Astrocyte (in vitro differentiated cells and primary cell): ENCODE measurements around the gene PRORP. TPM values are rescaled to one million over a fixed set of nuclear protein-coding genes. Genes with fewer than 3 reads are reported as not detected.
A peak's percentile ranks its signal among the peaks of the same experiment; 100 is the strongest.

ENCODE experiments used
- DNase-seq: peaks from one replicate; pipeline ENCODE4 v3.0.0-alpha.2; 2010; ENCODE audit warnings: low read depth
- FAIRE-seq: peaks from 2 replicates; lab custom pipeline; 2011; peaks lifted over from hg19 to GRCh38; lab: Jason Lieb, UNC
- H2AFZ ChIP-seq: 2 replicates; pipeline ENCODE4 v1.6.0; 2012; ENCODE audit warnings: low read depth, low read length, inconsistent platforms
- H3K27ac ChIP-seq: 2 replicates; pipeline ENCODE4 v1.5.1; 2011; ENCODE audit warnings: low read depth, low read length, inconsistent platforms
- H3K27me3 ChIP-seq: 2 replicates; pipeline ENCODE4 v1.6.0; 2011; ENCODE audit warnings: low read length, inconsistent platforms; ENCODE audit not compliant: insufficient read depth
- H3K36me3 ChIP-seq: 2 replicates; pipeline ENCODE4 v1.5.1; 2011; ENCODE audit warnings: low read length, inconsistent platforms; ENCODE audit not compliant: insufficient read depth
- H3K4me1 ChIP-seq: 2 replicates; pipeline ENCODE4 v1.5.1; 2011; ENCODE audit warnings: low read length, inconsistent platforms; ENCODE audit not compliant: insufficient read depth
- H3K4me2 ChIP-seq: 2 replicates; pipeline ENCODE4 v1.6.0; 2012; ENCODE audit warnings: low read length, inconsistent platforms
- H3K4me3 ChIP-seq: 2 replicates; pipeline ENCODE4 v1.5.1; 2011; ENCODE audit warnings: low read depth, mild to moderate bottlenecking, low read length, inconsistent platforms; ENCODE audit not compliant: insufficient read depth
- H3K79me2 ChIP-seq: 2 replicates; pipeline ENCODE4 v1.6.0; 2012; ENCODE audit warnings: mild to moderate bottlenecking, low read length, inconsistent platforms; ENCODE audit not compliant: insufficient read depth
- H3K9ac ChIP-seq: 2 replicates; pipeline ENCODE4 v1.6.0; 2012; ENCODE audit warnings: mild to moderate bottlenecking, low read length, inconsistent platforms
- H3K9me3 ChIP-seq: 2 replicates; pipeline ENCODE4 v1.5.1; 2012; ENCODE audit warnings: low read depth, mild to moderate bottlenecking, low read length, inconsistent platforms; ENCODE audit not compliant: insufficient read depth
- H4K20me1 ChIP-seq: 2 replicates; pipeline ENCODE4 v1.6.0; 2012; ENCODE audit warnings: low read length, inconsistent platforms; ENCODE audit not compliant: insufficient read depth
- H3K27ac Mint-ChIP-seq: one replicate; pipeline ENCODE4 v1.8.0; 2021; ENCODE audit warnings: mild to moderate bottlenecking, mixed read lengths; ENCODE audit not compliant: unreplicated experiment
- H3K27me3 Mint-ChIP-seq: one replicate; pipeline ENCODE4 v1.8.0; 2021; ENCODE audit warnings: low read depth, mixed read lengths; ENCODE audit not compliant: unreplicated experiment
- H3K36me3 Mint-ChIP-seq: one replicate; pipeline ENCODE4 v1.8.0; 2021; ENCODE audit warnings: low read depth, mixed read lengths; ENCODE audit not compliant: unreplicated experiment
- H3K4me1 Mint-ChIP-seq: one replicate; pipeline ENCODE4 v1.8.0; 2021; ENCODE audit warnings: low read depth, mixed read lengths; ENCODE audit not compliant: unreplicated experiment
- H3K4me3 Mint-ChIP-seq: one replicate; pipeline ENCODE4 v1.8.0; 2021; ENCODE audit warnings: mild to moderate bottlenecking, moderate library complexity, mixed read lengths; ENCODE audit not compliant: unreplicated experiment
- H3K9me3 Mint-ChIP-seq: one replicate; pipeline ENCODE4 v1.8.0; 2021; ENCODE audit warnings: mild to moderate bottlenecking, mixed read lengths; ENCODE audit not compliant: unreplicated experiment
- EZH2 ChIP-seq: IDR thresholded peaks from 2 replicates; pipeline ENCODE4 v1.6.1; 2012; ENCODE audit warnings: mild to moderate bottlenecking, low read length, inconsistent platforms; ENCODE audit not compliant: insufficient read depth
- total RNA-seq: library from RNA; stranded (reverse); gene quantifications from 2 replicates; pipeline ENCODE4 v1.2.1, GENCODE V29; 2021
- TF ChIP-seq, protein P1 (sequence below): IDR thresholded peaks from 2 replicates; pipeline ENCODE4 v1.5.1; 2011; ENCODE audit warnings: low read depth, mild to moderate bottlenecking, inconsistent platforms, low read length, moderate library complexity; ENCODE audit not compliant: insufficient read depth

The PRORP gene
- total RNA-seq, 1 donor from 2014 or later, result 32.4 TPM

DNA sequence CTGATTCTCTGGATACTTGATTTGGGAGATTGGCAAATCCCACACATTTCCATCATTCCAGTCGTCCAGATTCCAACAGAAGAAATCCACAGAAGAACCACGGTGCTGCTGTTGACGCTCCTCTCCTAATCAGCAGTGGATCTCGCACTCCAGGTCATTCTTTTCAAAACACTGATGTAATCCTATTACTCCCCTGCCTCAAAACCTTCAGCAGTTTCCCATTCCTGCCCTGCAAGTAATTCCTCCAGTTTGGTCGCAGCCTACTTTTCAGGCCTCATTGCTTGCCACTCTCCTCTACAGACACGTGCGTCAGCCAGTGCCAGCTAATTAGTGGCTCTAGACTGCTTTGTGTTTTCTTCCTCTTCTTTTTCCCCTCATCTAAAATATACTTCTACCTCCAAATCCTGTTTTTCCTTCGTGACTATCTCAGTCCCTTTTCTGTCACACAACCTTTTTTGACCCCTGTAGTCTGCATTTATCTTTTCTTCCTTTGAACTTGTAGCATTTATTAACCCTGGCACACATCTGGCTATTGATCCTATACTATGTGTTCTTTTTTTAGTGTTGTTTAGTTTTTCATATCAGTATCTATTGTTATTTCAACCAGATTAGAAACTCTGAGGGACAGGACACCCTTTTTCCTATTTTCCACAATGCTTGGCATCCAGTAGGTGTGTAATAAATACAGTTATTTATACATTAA is 36.8 kb downstream of the PRORP start:
- H3K4me1 Mint-ChIP-seq, result peaks cover 36% of the 10 kb centered on the region
- DNase-seq, result peak; percentile 53

DNA sequence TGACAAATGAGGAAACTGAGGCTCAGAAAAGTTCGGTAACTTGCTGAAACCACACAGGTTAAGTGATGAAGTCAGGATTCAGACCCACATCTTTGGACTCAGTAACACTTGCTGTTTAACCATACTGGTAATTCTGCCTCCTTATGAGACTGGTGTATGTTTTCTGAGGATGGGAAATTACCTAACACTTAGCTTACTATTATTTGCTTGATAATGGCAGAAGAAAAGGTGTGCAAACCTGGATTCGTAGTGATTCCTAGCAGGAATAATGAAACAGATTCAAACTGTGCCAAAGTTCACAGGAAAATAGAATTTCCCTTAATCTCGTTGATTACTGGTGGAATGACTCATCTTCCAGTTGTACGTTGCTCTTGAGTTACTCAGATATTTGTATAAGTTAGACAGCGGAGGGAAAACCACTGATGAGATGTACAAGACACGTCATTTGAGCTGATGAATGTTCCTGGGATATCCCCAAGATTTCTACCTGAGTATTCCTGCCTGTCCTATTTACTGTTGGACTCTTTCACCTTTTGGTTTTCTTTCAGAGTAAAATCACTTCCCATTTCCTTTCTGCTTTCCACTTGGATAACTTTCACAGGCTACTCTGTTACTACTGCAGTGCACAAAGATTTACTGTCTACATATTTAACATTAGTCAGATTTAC is 37.5 kb downstream of the PRORP start:
- Mint-ChIP-seq H3K9me3 (peaks cover 2% of the 10 kb centered on the region), H3K4me3 (peak overlapping the region; percentile 55), H3K4me1 (peaks cover 36% of the 10 kb centered on the region), H3K27ac (peak overlapping the region; percentile 95), H3K27me3 (no peaks in the 10 kb centered on the region), H3K36me3 (peaks cover 2% of the 10 kb centered on the region)
- Histone ChIP-seq H3K4me2 (peak overlapping the region; percentile 76), H3K9me3 (no peaks in the 10 kb centered on the region), H3K27ac (peak overlapping the region; percentile 41), H3K9ac (peak overlapping the region; percentile 29), H3K4me3 (no peak overlapping the region), H3K36me3 (no peaks in the 10 kb centered on the region), H3K79me2 (no peaks in the 10 kb centered on the region), H3K27me3 (no peaks in the 10 kb centered on the region), H2AFZ (no peak overlapping the region), H3K4me1 (peaks cover 19% of the 10 kb centered on the region), H4K20me1 (peaks cover 20% of the 10 kb centered on the region)
- no peak for TF ChIP-seq EZH2
- TF ChIP-seq, protein P1, sequence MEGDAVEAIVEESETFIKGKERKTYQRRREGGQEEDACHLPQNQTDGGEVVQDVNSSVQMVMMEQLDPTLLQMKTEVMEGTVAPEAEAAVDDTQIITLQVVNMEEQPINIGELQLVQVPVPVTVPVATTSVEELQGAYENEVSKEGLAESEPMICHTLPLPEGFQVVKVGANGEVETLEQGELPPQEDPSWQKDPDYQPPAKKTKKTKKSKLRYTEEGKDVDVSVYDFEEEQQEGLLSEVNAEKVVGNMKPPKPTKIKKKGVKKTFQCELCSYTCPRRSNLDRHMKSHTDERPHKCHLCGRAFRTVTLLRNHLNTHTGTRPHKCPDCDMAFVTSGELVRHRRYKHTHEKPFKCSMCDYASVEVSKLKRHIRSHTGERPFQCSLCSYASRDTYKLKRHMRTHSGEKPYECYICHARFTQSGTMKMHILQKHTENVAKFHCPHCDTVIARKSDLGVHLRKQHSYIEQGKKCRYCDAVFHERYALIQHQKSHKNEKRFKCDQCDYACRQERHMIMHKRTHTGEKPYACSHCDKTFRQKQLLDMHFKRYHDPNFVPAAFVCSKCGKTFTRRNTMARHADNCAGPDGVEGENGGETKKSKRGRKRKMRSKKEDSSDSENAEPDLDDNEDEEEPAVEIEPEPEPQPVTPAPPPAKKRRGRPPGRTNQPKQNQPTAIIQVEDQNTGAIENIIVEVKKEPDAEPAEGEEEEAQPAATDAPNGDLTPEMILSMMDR, result no peak
- FAIRE-seq (peak; percentile 98), DNase-seq (peak; percentile 95)

More for the DNA sequence above, 36.8 kb downstream of the PRORP start:
- peak overlapping the region; percentile 13 for H3K9ac ChIP-seq
- H4K20me1 ChIP-seq, result peaks cover 18% of the 10 kb centered on the region
- peaks cover 19% of the 10 kb centered on the region for H3K4me1 ChIP-seq
- no peak for TF ChIP-seq EZH2
- TF ChIP-seq, protein P1, result no peak
- H2AFZ ChIP-seq, result no peak overlapping the region
- H3K4me3 ChIP-seq, result no peak overlapping the region
- H3K4me2 ChIP-seq, result peak overlapping the region; percentile 76
- FAIRE-seq, result no peak
- peak overlapping the region; percentile 35 for H3K27ac ChIP-seq
- no peaks in the 10 kb centered on the region for H3K79me2 ChIP-seq
- peaks cover 2% of the 10 kb centered on the region for H3K9me3 Mint-ChIP-seq
- H3K9me3 ChIP-seq, result no peaks in the 10 kb centered on the region
- H3K27me3 ChIP-seq, result no peaks in the 10 kb centered on the region
- H3K27me3 Mint-ChIP-seq, result no peaks in the 10 kb centered on the region
- no peaks in the 10 kb centered on the region for H3K36me3 ChIP-seq
- H3K27ac Mint-ChIP-seq, result peak overlapping the region; percentile 84
- H3K36me3 Mint-ChIP-seq, result peaks cover 2% of the 10 kb centered on the region
- no peak overlapping the region for H3K4me3 Mint-ChIP-seq

GRCh38 chr14:35161231-35161630 is 38.9 kb downstream of the PRORP start:
- H3K27me3 ChIP-seq, result no peaks in the 10 kb centered on the region
- Mint-ChIP-seq H3K27me3 (no peaks in the 10 kb centered on the region), H3K27ac (peak overlapping the region; percentile 2), H3K36me3 (peaks cover 2% of the 10 kb centered on the region), H3K9me3 (peaks cover 2% of the 10 kb centered on the region), H3K4me1 (peaks cover 28% of the 10 kb centered on the region), H3K4me3 (no peak overlapping the region)
- no peaks in the 10 kb centered on the region for H3K36me3 ChIP-seq
- no peak overlapping the region for H3K4me2 ChIP-seq
- TF ChIP-seq EZH2, result no peak
- TF ChIP-seq, protein P1, result no peak
- peaks cover 20% of the 10 kb centered on the region for H4K20me1 ChIP-seq
- no peaks in the 10 kb centered on the region for H3K79me2 ChIP-seq
- DNase-seq (no peak), FAIRE-seq (no peak)
- no peak overlapping the region for H2AFZ ChIP-seq
- H3K4me1 ChIP-seq, result peaks cover 19% of the 10 kb centered on the region
- H3K9me3 ChIP-seq, result no peaks in the 10 kb centered on the region
- no peak overlapping the region for H3K27ac ChIP-seq
- no peak overlapping the region for H3K9ac ChIP-seq
- H3K4me3 ChIP-seq, result no peak overlapping the region
